T-helper 17 cell (primary cell): ENCODE data around the gene POU2F3. TPM values are rescaled to one million over a fixed set of nuclear protein-coding genes. Genes with fewer than 3 reads are reported as not detected.

Experiments used
- ATAC-seq: fragments of 150-1000 bp; cut with Tn5 transposase; 2 replicates; pipeline ENCODE4 v1.10.0; 2021; ENCODE audit warnings: mild to moderate bottlenecking, moderate library complexity
- DNase-seq, 3 donors: peaks; one replicate each; pipeline versions ENCODE4 v3.0.0 to v3.0.0-alpha.2; 2020 to 2021
- H3K9me3 ChIP-seq: one replicate; pipeline ENCODE4 v1.7.0; 2013; ENCODE audit warnings: low read length, mild to moderate bottlenecking; ENCODE audit not compliant: control insufficient read depth, poor library complexity, severe bottlenecking
- H3K27ac Mint-ChIP-seq: one replicate; pipeline ENCODE4 v1.8.0; 2022; ENCODE audit warnings: mild to moderate bottlenecking, moderate library complexity, mixed read lengths
- H3K27me3 Mint-ChIP-seq: one replicate; pipeline ENCODE4 v1.8.0; 2022; ENCODE audit warnings: mixed read lengths
- H3K36me3 Mint-ChIP-seq: one replicate; pipeline ENCODE4 v1.8.0; 2022; ENCODE audit warnings: low read depth, mixed read lengths
- H3K4me1 Mint-ChIP-seq: one replicate; pipeline ENCODE4 v1.8.0; 2022; ENCODE audit warnings: mild to moderate bottlenecking, mixed read lengths
- H3K4me3 Mint-ChIP-seq: one replicate; pipeline ENCODE4 v1.8.0; 2022; ENCODE audit warnings: mild to moderate bottlenecking, moderate library complexity, mixed read lengths
- total RNA-seq, 4 donors: library from RNA in 2 of 4; stranded (reverse) in 2 of 4; gene quantifications; one replicate each; pipeline ENCODE4 v1.2.3 and lab custom pipeline; 2022 to 2026

Gene POU2F3
- total RNA-seq, 2 donors from 2014 or later = not detected

DNA sequence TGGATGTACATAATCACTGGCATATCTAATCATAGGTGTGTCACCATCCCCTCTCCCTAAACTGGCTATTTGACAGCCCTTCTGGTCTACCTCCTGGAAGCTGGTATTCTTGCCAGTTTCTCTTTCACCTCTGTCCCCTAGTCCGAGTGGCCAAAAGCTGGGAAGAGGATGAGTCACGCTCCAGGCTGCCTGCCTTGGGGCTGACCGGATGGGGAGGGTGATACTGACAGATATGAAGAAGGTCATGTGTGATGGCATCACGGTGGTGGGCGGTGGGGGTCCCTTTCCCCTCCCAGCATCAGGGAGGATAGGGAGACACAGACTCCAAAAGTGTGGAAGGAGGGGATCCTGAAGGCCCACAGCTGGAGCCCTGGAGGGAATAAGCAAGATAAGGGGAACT is 24.3 kb upstream of the POU2F3 start:
- no peaks in the 10 kb centered on the region for H3K9me3 ChIP-seq
- Mint-ChIP-seq H3K36me3 (no peaks in the 10 kb centered on the region), H3K4me1 (peaks cover 17% of the 10 kb centered on the region), H3K27me3 (no peaks in the 10 kb centered on the region), H3K27ac (no peak overlapping the region), H3K4me3 (no peak overlapping the region)
- ATAC-seq (no peak), DNase-seq (no peak)

DNA sequence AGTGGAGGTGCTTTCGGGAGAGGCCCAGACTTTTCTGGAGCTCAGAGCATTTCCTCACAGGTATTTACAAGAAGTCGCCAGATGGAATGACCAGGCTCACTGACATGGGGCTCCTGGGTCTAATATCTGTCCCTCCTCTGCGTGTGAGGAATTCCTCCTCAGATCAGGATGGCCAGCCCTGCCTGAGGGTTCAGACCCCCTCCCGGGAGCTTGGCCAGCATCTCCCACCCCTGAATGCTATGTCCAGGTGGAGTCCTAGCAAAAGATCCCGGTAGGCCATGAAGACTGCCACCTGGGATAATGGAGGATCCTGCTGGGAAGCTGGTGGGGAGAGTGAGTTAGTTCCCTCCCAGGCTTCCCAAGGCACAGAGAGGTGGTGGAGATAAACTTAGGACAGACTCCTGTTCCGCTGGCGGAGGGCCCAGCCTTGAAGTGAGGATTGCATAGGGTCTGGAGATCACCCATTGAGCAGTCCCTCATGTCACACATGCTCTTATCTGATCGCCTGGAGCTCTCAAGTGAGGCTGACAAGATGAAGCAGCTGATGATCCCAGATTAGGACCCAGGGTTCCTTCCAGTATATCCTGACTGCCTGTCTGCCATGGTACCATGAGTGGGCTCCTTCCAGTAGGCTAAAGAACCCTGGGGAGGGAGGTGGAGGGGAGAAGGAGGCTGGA is 23.4 kb upstream of the POU2F3 start:
- DNase-seq (no peak), ATAC-seq (no peak)
- H3K4me1 Mint-ChIP-seq = peaks cover 19% of the 10 kb centered on the region
- H3K27ac Mint-ChIP-seq = no peak overlapping the region
- H3K27me3 Mint-ChIP-seq = no peaks in the 10 kb centered on the region
- no peaks in the 10 kb centered on the region for H3K36me3 Mint-ChIP-seq
- no peak overlapping the region for H3K4me3 Mint-ChIP-seq
- no peaks in the 10 kb centered on the region for H3K9me3 ChIP-seq

DNA sequence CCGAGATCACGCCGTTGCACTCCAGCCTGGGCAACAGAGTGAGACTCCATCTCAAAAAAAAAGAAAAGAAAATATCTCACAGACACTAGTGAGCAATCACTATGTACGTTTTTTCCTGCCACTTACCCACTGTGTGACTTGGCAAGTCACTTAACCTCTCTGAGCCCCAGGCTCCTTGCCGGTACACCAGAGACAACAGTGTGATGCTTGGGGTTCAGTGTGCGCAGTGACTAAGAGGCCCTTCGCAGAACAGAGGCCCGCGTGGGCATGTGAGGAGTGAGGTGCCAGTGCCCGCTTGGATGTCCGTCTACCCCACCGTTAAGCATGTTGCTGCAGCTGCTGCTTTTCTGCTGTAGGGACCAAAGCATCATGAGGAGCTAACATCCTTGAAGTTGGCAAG is 22.4 kb upstream of the POU2F3 start:
- no peaks in the 10 kb centered on the region for H3K9me3 ChIP-seq
- H3K4me1 Mint-ChIP-seq = peaks cover 13% of the 10 kb centered on the region
- no peak overlapping the region for H3K4me3 Mint-ChIP-seq
- no peaks in the 10 kb centered on the region for H3K36me3 Mint-ChIP-seq
- H3K27me3 Mint-ChIP-seq = no peaks in the 10 kb centered on the region
- ATAC-seq = no peak
- DNase-seq = no peak
- H3K27ac Mint-ChIP-seq = no peak overlapping the region

DNA sequence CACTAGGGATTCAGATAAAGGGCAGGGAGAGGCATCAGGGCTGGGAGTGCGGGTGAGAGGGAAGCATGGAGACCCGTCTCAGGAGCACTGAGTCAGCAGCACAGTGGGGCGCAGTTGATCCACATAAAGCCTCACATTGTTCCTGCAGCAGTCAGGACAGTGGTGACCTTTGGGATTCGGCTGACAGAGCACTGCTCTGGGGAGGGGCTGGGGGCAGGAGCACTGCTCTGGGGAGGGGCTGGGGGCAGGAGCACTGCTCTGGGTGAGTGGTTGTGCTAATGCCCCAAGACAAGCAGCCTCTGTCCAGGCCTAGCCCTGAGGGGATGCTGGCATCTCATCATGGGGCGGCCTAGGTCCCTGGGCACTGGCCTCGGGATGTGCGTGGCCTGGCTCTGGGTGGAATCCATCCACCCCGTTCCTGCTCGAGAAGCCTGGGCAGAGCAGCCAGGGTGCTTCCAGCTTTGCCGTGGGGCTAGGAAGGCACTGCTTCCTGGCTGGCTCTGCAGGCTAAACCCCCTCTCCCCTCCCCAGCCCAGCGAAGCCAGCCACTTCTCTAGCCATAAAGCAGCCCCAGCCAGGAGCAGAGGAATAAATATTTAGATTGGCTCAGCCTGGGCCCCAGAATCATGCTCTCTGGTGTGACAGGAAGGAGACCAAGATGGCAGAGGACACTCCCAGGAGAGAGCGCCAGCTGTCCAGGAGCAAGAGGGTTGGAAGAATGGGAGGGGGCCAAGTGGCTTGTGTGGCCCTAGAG is 21.8 kb upstream of the POU2F3 start:
- no peaks in the 10 kb centered on the region for H3K9me3 ChIP-seq
- no peak for ATAC-seq
- Mint-ChIP-seq H3K4me3 (no peak overlapping the region), H3K27me3 (no peaks in the 10 kb centered on the region), H3K4me1 (peaks cover 13% of the 10 kb centered on the region), H3K27ac (no peak overlapping the region), H3K36me3 (no peaks in the 10 kb centered on the region)
- no peak for DNase-seq

DNA sequence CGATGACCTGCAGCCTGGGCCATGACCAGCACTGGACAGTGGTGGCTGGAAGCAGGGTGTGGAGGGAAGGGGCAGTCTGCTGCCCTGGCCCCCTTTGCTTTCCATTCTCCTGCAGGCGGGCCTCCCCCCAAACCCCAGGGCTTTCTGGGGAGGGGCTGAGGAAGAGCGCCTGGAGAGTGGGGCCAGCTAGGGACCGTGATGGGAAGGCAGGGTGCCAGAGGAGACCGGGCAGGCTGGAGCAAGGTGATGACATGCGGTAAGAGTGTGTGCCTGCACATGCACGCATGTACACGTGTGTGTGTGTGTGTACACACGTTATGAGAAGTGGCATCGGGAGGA is 21.3 kb upstream of the POU2F3 start:
- Mint-ChIP-seq H3K27me3 (peaks cover 3% of the 10 kb centered on the region), H3K36me3 (no peaks in the 10 kb centered on the region), H3K4me3 (no peak overlapping the region), H3K27ac (no peak overlapping the region), H3K4me1 (peaks cover 13% of the 10 kb centered on the region)
- no peaks in the 10 kb centered on the region for H3K9me3 ChIP-seq
- DNase-seq (no peak), ATAC-seq (no peak)

DNA sequence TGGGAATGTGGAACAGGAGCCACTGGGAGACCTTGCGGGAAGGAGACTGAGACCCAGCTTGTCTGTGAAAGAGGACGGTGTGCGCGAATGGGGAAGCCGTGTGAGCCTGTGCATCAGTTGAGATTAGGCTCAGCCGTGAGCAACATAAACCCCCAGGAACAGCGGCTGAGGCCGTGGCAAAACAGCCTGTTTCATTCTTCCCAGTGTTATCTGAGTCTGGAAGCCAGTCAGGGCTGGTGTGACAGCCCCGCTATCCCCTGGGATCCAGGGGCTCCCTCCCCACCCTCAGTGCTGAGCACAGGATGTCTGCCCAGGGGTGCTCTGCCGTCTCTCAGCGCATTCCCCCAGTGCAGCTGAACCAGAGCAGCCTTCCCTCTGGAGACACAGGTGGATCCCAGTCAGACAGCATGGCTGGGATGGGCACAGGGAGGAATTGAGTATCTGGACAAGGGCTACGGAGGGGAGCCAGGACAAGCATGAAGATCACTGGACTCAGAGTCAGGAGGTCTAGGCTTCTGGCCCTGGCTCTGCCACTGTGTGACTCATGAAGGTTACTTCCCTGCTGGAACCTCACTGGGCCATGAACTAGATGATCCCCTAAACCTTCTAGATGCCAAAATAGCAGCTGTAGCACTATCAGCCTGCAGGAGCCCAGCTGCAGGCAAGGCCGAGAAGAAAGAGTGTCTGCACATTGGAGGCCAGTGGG is 20.6 kb upstream of the POU2F3 start:
- no peaks in the 10 kb centered on the region for H3K36me3 Mint-ChIP-seq
- peaks cover 9% of the 10 kb centered on the region for H3K27me3 Mint-ChIP-seq
- no peak for DNase-seq
- ATAC-seq = no peak
- no peaks in the 10 kb centered on the region for H3K9me3 ChIP-seq
- peaks cover 13% of the 10 kb centered on the region for H3K4me1 Mint-ChIP-seq
- H3K4me3 Mint-ChIP-seq = no peak overlapping the region
- H3K27ac Mint-ChIP-seq = no peak overlapping the region

DNA sequence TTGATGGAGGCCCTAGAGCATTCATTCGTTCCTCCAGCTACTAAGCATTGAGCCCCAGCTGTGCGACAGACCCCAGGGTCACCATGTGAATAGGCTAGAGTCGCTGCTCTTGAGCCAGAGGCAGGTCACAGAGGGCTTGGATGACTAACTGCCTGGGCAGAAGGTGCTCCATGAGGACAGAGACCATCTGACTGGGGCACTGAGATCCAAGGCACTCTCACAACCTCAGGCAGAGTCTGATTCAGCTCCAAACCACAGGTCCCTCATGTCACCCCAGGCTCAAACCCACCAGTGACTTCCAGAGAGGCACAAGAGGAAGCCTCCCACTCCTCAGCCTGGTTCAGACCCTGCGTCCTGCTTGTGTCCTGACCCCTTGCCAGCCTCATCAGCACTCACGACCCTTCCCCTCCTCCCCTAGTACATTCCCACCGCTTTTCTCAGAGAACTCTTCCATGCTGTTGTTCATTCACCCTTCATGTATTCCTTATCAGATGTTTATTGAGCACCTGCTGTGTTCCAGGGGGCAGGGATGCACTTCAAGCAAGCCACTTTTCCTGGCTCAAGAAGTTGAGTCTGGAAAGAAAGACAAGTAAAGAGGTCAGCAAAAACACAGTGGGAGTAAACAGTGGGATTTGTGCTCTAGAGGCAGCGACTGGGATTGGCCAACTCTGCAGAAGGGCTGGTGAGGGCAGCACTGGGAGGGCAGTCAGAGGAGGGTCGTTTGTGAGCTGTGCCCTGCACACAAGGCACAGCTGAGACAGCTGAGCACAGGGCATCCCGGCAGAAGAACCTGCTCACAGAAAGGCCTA is 19.8 kb upstream of the POU2F3 start:
- ATAC-seq (no peak), DNase-seq (no peak)
- Mint-ChIP-seq H3K4me1 (peaks cover 19% of the 10 kb centered on the region), H3K36me3 (no peaks in the 10 kb centered on the region), H3K4me3 (no peak overlapping the region), H3K27ac (no peak overlapping the region), H3K27me3 (peaks cover 17% of the 10 kb centered on the region)
- no peaks in the 10 kb centered on the region for H3K9me3 ChIP-seq

DNA sequence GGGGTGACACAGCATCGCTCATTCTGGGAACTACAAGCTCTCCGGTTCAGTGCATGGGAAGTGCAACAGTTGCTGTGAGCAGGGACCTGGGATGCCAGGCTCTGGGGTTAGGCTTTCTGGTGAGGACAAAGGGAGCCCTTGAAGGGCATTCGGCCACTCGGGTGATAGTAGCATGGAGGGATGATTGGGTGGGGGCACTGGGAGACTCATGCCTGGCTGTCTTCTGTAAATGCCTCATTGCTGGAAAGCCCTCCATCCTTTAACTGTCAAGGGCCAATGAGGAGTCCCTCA is 19.2 kb upstream of the POU2F3 start:
- Mint-ChIP-seq H3K4me3 (no peak overlapping the region), H3K36me3 (no peaks in the 10 kb centered on the region), H3K4me1 (peaks cover 16% of the 10 kb centered on the region), H3K27ac (no peak overlapping the region), H3K27me3 (peaks cover 19% of the 10 kb centered on the region)
- no peak for ATAC-seq
- no peaks in the 10 kb centered on the region for H3K9me3 ChIP-seq
- DNase-seq = no peak

DNA sequence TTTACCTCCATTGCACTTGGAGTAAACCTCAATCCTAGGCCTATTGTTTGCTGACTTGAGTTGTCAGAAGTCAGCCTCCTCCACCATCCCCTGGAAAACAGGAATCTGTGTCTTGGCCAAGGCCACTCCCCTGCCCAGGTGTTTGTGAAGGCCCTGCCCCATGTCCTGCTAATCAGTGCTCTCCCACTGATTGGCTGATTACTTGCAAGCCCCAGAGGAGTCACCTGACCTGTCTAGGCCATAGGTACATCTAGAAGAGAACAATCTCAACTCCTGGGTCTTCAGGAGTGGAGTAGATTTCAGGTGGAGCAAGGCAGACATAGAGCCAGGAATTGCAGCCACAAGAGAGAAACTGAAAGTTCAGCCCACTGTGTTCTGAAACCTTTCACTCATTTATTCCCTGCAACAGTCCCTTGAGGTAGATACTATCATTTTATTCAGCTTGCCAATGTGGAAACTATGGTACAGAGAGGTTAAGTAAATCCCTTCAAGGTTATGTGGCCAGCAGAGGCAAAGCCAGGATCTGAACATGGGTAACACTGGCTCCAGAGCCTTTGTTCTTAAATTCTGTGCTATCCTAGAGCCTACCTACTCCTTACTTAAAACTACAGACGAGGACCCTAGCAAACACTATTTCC is 18.7 kb upstream of the POU2F3 start:
- Mint-ChIP-seq H3K27me3 (peaks cover 24% of the 10 kb centered on the region), H3K36me3 (peaks cover 2% of the 10 kb centered on the region), H3K27ac (no peak overlapping the region), H3K4me3 (no peak overlapping the region), H3K4me1 (peaks cover 15% of the 10 kb centered on the region)
- no peaks in the 10 kb centered on the region for H3K9me3 ChIP-seq
- ATAC-seq (no peak), DNase-seq (no peak)

DNA sequence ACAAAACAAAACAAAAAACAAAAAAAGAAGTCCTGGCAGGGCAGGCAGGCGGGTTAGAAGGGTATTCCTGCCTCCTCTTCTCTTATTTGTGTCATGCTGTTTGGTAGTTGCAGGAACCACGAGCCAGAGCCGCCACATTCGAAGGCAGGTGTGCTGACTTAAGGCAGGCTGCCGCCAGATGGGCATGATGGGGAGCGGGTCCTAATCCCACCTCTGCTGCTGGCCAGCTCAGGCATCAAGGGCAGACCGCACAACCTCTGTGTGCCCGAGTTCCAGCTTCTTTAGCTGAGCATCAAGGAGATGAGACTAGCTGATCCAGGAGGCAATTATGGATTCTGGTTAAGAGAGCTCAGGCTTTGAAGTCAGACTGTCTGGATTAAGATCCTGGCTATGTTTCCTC is 17.0 kb upstream of the POU2F3 start:
- ATAC-seq (no peak), DNase-seq (no peak)
- Mint-ChIP-seq H3K4me3 (no peak overlapping the region), H3K4me1 (peaks cover 12% of the 10 kb centered on the region), H3K27ac (no peak overlapping the region), H3K36me3 (peaks cover 2% of the 10 kb centered on the region), H3K27me3 (peaks cover 25% of the 10 kb centered on the region)
- no peaks in the 10 kb centered on the region for H3K9me3 ChIP-seq

DNA sequence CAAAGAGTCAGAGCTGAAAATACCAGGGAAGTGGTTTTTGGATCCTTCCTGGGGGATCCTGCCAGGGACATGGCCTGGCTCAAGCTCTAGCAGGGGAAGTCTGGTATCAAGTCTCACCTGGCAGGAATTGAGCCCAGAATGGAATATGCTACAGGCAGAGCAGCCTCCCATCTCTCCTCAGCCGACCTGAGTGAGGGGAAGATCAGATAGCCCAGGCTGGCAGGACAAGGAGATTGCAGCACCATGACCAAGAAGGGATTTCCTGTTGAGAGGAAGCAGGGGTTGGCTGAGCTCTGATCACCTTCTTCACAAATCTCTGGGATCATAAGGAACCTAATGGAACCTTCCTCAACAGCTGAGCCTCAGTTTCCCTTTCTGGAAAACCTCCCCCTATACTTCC is 16.1 kb upstream of the POU2F3 start:
- DNase-seq (no peak), ATAC-seq (no peak)
- peaks cover 11% of the 10 kb centered on the region for H3K4me1 Mint-ChIP-seq
- peaks cover 25% of the 10 kb centered on the region for H3K27me3 Mint-ChIP-seq
- no peak overlapping the region for H3K4me3 Mint-ChIP-seq
- peaks cover 2% of the 10 kb centered on the region for H3K36me3 Mint-ChIP-seq
- no peaks in the 10 kb centered on the region for H3K9me3 ChIP-seq
- no peak overlapping the region for H3K27ac Mint-ChIP-seq

DNA sequence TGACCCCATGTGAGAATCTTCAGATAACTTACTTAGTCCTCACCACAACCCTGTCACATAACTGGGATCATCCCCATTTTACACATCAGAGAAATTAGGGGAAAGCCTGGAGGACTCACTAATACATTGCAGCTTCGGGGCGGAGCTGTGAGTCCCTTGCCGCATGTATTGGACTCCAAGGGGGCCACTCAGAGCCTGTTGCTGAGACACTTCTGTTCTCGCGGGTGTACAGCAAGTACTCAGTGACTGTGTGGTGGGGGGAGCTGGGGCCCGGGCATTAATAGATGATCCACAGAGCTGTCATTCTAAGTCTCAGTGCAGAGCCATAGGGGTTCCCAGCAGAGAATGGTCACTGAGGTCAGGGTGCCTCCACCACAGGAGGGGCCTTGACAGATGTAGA is 15.6 kb upstream of the POU2F3 start:
- no peaks in the 10 kb centered on the region for H3K9me3 ChIP-seq
- no peak overlapping the region for H3K4me3 Mint-ChIP-seq
- DNase-seq (no peak), ATAC-seq (no peak)
- H3K36me3 Mint-ChIP-seq = peaks cover 2% of the 10 kb centered on the region
- peaks cover 25% of the 10 kb centered on the region for H3K27me3 Mint-ChIP-seq
- H3K4me1 Mint-ChIP-seq = peaks cover 10% of the 10 kb centered on the region
- no peak overlapping the region for H3K27ac Mint-ChIP-seq
